Transverse colon (tissue), 4 donors: ENCODE data around the gene SEPSECS. TPM values are rescaled to one million over a fixed set of nuclear protein-coding genes. Genes with fewer than 3 reads are reported as not detected.

Experiments used
- DNase-seq: peaks from one replicate; pipeline ENCODE4 v3.0.0-alpha.2; 2019
- H3K27ac ChIP-seq, 4 donors: fragments of 200-600 bp; sonication (generic); 2 replicates each; pipeline ENCODE4 v1.5.1; 2016 to 2018; ENCODE audit warnings: inconsistent platforms in 4 of 4
- H3K27me3 ChIP-seq: fragments of 200-600 bp; sonication (generic); 2 replicates; pipeline ENCODE4 v1.5.1; 2017; ENCODE audit warnings: inconsistent platforms
- H3K36me3 ChIP-seq, 4 donors: fragments of 200-600 bp; sonication (generic); 2 replicates each; pipeline ENCODE4 v1.5.1; 2017 to 2019; ENCODE audit warnings: inconsistent platforms in 4 of 4
- H3K4me1 ChIP-seq, 4 donors: fragments of 200-600 bp; sonication (generic); 2 replicates each; pipeline ENCODE4 v1.5.1; 2017 to 2020; ENCODE audit warnings: inconsistent platforms in 4 of 4
- H3K4me3 ChIP-seq, 4 donors: fragments of 200-600 bp; sonication (generic); 1 replicate in 1 of 4; 2 replicates in 3 of 4; pipeline versions ENCODE4 v1.5.1 to v1.6.1; 2017 to 2019; ENCODE audit warnings: inconsistent platforms in 4 of 4
- H3K9me3 ChIP-seq, 2 donors: fragments of 200-600 bp; sonication (generic); 2 replicates each; pipeline ENCODE4 v1.5.1; 2017 to 2019; ENCODE audit warnings: inconsistent platforms in 2 of 2
- CTCF ChIP-seq, 5 experiments: fragments of 200-600 bp in 3 of 5; fragments of 450-650 bp in 2 of 5; sonication (generic) in 3 of 5; IDR thresholded peaks; 1 replicate in 2 of 5; 2 replicates in 3 of 5; pipeline ENCODE4 v1.5.1; 2016 to 2017; ENCODE audit warnings: antibody characterized with exemption in 5 of 5, inconsistent platforms in 3 of 5, mild to moderate bottlenecking in 2 of 5, moderate library complexity in 1 of 5
- EP300 ChIP-seq: sonication (generic); formaldehyde crosslinking; IDR thresholded peaks from one replicate; pipeline ENCODE4 v1.6.1; 2017; ENCODE audit warnings: antibody characterized with exemption, low read depth
- POLR2A ChIP-seq: fragments of 450-650 bp; IDR thresholded peaks from one replicate; pipeline ENCODE4 v1.6.1; 2016; ENCODE audit warnings: antibody characterized with exemption, mild to moderate bottlenecking, moderate library complexity
- POLR2AphosphoS5 ChIP-seq, 3 donors: sonication (generic); formaldehyde crosslinking; IDR thresholded peaks; one replicate each; pipeline ENCODE4 v1.6.1; 2016; ENCODE audit warnings: antibody characterized with exemption in 3 of 3
- WGBS, 2 donors: methylation state at CpG; one replicate each; pipeline ENCODE4 v1.1.5; 2018; ENCODE audit warnings: low coverage in 1 of 2; 5-methylcytosine and 5-hydroxymethylcytosine counted together
- in situ Hi-C, 4 donors: fragments of 200-750 bp; cut with MboI; loops; one replicate each; pipeline versions ENCODE4 v1.15.0 to v1.15.1; 2017; ENCODE audit warnings: low sequenced_read_pairs in 3 of 4, low pct_ligation_motif_present in 1 of 4, low pct_unique_long_range_greater_than_20kb in 1 of 4
- intact Hi-C: fragments of 100-400 bp; cut with DNase I; formaldehyde crosslinking; loops from one replicate; pipeline ENCODE4 v1.15.1; 2023; ENCODE audit warnings: low total_unique reads
- total RNA-seq, 4 donors: library from RNA; depleted of rRNA; stranded (reverse); fragments of >200 nt; gene quantifications; one replicate each; pipeline ENCODE4 v1.1.0, GENCODE V29; 2016

The SEPSECS gene
- total RNA-seq, 4 donors from 2014 or later = 4.6 to 19.2 (median 16.5) TPM

GRCh38 chr4:25113915-25114904, 46.0 kb downstream of the SEPSECS start:
- no peak for DNase-seq
- no peaks in the 10 kb centered on the region for H3K4me1 ChIP-seq
- in situ Hi-C loops = no loop called here
- TF ChIP-seq POLR2AphosphoS5 (IDR thresholded peaks at IDR 0.05) = no peak
- TF ChIP-seq EP300 = no peak
- no peak for TF ChIP-seq CTCF (IDR thresholded peaks at IDR 0.05)
- no peak for TF ChIP-seq POLR2A
- WGBS, 2 donors = 65 to 82% methylated on average over 5 to 13 of the region's 13 CpGs
- H3K9me3 ChIP-seq = no peaks in the 10 kb centered on the region
- H3K27ac ChIP-seq = no peak overlapping the region
- no peaks in the 10 kb centered on the region for H3K27me3 ChIP-seq
- intact Hi-C loops = no loop called here
- no peaks in the 10 kb centered on the region for H3K36me3 ChIP-seq
- no peak overlapping the region for H3K4me3 ChIP-seq

GRCh38 chr4:25112995-25113380, 47.3 kb downstream of the SEPSECS start:
- WGBS, 2 donors = 56 to 73% methylated on average over 1 to 3 of the region's 3 CpGs
- in situ Hi-C loops = no loop called here

GRCh38 chr4:25112366-25112994, 47.8 kb downstream of the SEPSECS start:
- TF ChIP-seq POLR2AphosphoS5 (IDR thresholded peaks at IDR 0.05) = peak in 1 of 3 donors; percentile 42
- TF ChIP-seq POLR2A = no peak
- H3K36me3 ChIP-seq = no peaks in the 10 kb centered on the region
- intact Hi-C loops = no loop called here
- in situ Hi-C loops = no loop called here
- no peak overlapping the region for H3K4me3 ChIP-seq
- H3K27ac ChIP-seq = peak overlapping the region in 3 of 4 donors; percentile 13 to 50 (median 25)
- H3K4me1 ChIP-seq = no peaks in the 10 kb centered on the region
- H3K27me3 ChIP-seq = no peaks in the 10 kb centered on the region
- H3K9me3 ChIP-seq = no peaks in the 10 kb centered on the region
- WGBS, 2 donors = 73 to 78% methylated on average over 5 to 10 of the region's 11 CpGs
- no peak for DNase-seq

More at GRCh38 chr4:25112995-25113380, 47.3 kb downstream of the SEPSECS start:
- Histone ChIP-seq H3K36me3 (no peaks in the 10 kb centered on the region), H3K27ac (peak overlapping the region in 3 of 4 donors; percentile 13 to 50 (median 25)), H3K27me3 (no peaks in the 10 kb centered on the region), H3K4me3 (no peak overlapping the region), H3K4me1 (no peaks in the 10 kb centered on the region), H3K9me3 (no peaks in the 10 kb centered on the region)
- intact Hi-C loops = no loop called here
- TF ChIP-seq POLR2A (no peak), CTCF (IDR thresholded peaks at IDR 0.05) (no peak), POLR2AphosphoS5 (IDR thresholded peaks at IDR 0.05) (no peak)
- DNase-seq = no peak

- intact Hi-C loops = no loop called here
- 70 to 84% methylated on average over 8 to 11 of the region's 11 CpGs for WGBS, 2 donors
Measured at GRCh38 chr4:25111648-25112196, 48.5 kb downstream of the SEPSECS start.

More at GRCh38 chr4:25111648-25112196, 48.5 kb downstream of the SEPSECS start:
- in situ Hi-C loops = no loop called here
- Histone ChIP-seq H3K36me3 (no peaks in the 10 kb centered on the region), H3K4me1 (no peaks in the 10 kb centered on the region), H3K27me3 (no peaks in the 10 kb centered on the region), H3K9me3 (no peaks in the 10 kb centered on the region), H3K4me3 (no peak overlapping the region), H3K27ac (peak overlapping the region in 1 of 4 donors; percentile 50)
- DNase-seq = no peak
- TF ChIP-seq CTCF (IDR thresholded peaks at IDR 0.05) = no peak
- no peak for TF ChIP-seq POLR2AphosphoS5 (IDR thresholded peaks at IDR 0.05)
- no peak for TF ChIP-seq POLR2A
- no peak for TF ChIP-seq EP300
